GM21423 (cell line): ENCODE measurements around the gene SDSL.

ENCODE experiments used
- ATAC-seq: cut with Tn5 transposase; IDR thresholded peaks from one replicate; pipeline ENCODE4 v1.9.1; 2021; ENCODE audit warnings: mild to moderate bottlenecking, moderate library complexity; ENCODE audit not compliant: unreplicated experiment

The SDSL gene

DNA sequence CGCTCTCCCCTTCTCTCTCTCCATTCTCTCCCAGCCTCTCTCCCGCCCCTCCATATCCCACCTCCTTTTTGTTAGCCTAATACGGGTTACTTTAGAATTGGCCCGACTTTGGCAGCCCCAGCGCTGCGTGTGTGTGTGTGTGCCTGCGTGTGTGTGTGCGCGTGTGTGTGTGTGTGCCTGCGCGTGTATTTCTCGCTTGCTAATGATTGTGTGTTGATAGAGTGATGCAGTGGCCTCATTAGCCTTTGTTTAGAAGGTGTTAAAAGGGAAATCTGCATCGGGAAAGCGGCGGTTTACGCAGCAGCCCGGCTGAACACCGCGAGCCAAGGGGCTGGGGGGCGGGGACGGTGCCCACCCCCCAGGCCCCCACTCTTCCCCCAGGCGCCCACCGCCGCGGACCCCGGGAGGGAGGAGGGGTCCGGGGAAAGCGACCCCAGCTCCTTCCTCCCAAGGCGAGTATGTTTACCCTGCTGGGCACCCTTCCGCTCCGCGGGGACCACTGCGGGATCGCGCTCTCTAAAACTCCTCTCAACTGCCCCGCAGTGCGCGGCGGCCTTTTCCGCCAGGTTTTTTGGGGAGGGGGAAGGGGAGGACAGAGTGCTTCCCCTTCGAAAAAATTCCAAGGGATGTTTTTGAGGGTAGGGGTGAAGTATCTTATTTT is 56.3 kb downstream of the SDSL start:
- no peak for ATAC-seq

DNA sequence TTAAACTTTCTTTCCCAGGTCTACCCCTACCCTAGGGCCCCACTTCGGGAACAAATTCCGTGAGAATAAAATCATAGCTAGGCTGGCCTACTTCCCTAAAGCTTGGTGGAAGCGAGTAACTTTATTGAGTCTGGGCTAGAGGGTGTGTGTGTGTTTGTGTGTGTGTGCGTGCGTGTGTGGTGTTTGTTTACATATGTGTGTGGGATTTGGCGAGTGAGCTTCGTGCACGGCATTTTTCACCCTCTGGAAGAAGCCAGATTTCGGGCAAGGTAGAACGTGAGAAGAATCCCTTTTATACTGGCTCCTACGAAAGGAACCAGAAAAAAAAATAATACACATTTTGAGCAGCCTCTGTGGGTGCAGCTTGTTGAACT is 57.0 kb downstream of the SDSL start:
- ATAC-seq = no peak

DNA sequence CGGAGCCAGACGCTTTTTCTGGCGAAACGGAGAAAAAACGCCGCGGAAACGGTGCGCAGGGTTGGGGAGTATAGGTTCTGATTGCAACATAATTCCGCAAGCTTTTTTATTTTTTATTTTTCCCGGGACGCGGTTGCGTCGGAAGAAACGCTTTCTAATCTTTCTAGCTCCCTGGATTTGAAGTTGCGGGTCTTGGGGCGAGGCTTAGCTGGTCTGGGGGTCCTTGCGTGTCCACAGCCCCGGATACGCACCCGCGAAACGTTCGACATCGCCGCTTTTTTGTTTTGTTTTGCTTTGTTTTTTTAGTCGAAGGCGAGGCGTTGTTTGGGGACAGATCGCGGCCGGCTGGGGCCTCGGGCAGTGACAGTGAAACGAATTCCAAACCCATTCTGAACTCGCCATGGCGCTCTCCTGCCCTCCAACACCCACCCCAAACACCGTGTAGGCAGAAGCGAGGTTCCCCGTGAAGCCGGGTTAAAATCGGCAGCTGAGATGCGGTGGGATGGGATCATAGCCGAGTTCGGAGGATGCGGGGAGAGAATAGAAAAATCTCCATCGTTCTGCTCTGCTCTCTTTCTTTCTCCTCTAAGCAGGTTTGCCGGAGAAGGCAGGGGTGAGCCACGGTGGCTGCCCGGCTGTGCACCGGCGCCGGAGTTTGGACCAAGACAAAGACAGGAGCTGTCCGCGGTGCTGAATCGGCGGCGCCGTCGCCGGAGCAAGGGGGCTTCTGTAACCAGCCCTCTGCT is 57.6 kb downstream of the SDSL start:
- no peak for ATAC-seq

DNA sequence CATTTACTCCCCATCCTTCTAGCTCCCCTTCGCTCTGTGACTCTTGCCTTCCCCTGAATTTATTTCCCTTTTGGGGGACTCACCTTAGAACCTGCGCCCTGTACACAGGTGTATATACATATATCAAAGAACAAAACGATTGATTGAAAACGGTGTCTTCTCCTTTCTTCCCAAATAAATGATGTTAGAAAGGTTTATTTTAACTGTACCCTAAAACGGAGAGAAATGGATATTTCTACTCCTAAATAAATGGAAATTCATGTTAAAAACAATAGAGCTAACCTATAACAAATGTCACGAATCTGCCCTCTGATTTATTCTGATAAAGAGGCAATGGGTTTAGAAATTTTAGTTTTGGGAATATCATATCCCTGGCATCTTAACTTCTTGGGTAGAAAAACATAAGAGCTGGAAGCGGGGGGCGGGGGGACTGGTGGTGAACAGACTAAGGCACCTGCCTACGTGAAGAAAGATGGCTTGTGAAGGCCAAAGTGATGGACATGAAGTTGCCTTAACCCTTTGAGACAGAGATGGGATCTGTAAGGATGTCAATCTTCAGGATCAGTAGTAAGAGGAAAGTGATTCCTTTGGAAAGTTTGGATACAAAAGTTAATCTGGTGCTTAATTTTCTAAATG is 58.3 kb downstream of the SDSL start:
- no peak for ATAC-seq

DNA sequence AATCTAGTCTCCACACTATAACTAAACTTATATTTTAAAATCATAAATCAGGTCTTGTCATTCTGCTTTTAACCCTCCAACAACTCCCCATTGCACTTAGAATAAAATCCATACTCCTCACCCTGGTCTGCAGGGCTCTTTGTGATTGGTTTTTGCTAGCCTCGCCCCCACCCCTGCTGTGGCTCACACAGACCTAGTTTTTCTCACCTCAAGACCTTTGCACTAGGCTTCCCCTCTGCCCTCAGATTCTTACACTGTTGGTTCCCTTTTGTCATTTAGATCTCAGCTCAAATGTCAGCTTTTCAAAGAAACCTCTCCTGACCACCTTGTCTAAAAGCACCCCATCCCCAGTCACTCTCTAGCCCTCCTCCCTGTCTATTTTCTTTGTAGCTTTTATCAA is 60.2 kb downstream of the SDSL start:
- ATAC-seq = no peak

DNA sequence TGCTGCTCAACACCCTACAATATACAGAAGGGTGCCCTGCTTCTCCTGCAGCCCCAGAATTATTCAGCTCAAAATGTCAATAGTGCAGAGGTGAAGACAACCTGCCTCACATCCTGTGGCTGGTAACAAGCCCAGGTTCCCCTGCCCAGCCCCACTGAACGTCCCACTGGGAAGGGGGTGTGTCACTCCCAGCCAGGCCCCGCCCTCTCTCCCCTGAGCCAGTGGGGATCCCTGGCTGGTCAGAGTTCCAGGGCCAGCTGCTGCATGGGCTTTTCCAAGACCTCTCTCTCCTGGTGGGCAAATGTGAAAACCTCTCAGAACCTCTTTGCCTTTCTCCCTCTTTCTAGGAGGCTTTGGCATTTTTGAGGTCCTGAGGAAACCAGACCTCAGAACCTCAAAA is 63.1 kb downstream of the SDSL start:
- ATAC-seq = no peak

DNA sequence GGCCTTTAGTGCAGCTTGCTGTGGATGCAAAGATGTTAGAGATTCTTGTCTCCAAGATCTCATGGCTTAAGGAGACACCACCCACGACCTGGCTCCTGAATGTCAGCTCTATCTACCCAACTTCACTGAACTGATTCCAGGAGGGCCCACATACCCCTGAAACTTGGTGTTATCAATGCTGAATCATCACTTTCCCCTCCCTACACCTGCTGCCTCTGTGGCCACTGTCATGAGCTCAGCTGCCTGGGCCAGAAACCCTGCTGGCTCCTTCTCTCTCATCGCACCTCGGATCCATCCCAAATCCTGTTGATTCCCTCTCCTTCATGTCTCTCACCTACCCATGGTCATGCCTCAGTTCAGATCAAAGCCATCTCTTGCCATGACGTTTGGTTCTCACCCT is 64.5 kb downstream of the SDSL start:
- ATAC-seq = no peak
